ENCODE data around the gene GDF7.

Gene GDF7

DNA sequence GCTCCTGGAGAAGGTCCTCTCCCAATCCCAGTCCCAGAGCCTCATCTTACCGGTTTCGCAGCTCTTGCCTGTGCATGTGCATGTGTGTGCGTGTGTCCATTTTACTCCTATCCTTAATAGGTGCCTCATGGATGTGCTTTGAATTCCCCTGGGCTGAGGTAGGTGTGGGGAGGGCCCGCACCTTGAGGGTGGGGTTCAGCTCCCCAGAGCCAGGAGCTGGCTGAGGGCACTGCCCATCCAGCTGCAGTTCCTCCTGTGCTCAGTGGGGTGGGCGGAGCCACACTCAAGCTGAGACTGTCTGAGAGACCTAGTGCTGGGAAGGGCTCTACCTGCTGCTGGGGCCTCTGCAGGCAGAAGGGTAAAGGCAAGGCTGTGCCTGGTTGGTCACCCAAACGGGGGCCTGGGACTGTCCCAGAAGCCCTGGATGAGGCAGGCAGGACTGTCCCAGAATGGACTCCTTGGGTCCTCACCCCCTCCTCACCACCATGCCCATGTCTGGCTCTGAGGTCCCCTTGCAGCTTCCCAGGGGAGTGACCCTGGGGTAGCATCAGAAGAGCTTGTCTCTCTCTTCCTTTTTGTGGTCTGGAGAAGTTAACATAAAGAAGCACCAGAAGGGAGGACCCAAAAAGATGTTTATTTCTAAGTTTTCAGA, 8.9 kb downstream of the GDF7 start:
- DNase-seq: no peak

DNA sequence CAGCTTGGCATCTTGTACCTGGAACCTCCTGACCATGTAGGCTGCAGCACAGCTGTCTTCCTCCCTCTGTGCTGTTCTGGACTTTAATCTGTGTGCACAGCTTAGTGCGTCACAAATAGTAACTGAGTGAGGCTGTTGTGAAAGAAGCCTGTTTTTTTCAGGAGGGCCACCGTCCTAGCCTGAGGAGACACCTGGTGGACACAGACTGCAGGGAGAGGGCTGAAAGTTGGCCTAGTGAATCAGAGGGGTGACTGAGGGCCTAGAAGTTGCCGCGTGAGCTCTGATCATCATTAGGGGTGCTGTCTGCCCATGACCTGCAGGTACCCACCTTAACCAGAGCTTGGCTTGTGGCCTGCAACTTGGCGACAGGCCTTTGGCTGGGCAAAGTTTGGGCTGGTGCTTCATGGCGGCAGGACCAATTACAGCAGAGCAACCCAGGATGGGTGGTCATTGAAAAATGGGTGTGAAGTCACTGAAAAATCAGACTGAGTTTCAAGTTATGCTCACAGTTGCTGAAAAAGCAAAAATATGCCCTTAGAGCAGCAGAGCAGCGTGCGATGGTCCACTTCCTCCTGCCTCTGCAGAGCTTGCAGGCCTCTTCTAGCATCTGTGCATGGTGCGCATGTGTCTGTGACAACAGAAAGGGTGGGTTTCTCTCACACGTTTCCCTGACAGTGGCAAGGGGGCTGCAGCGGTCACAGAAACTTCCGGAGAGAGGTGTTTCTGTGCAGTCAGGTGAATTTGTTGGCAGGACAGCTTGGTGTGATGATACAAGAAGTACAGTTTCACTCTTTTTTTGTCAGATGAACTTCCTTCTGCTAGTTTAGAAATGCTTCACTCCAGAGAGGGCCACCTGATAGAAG, 9.6 kb downstream of the GDF7 start:
- DNase-seq: no peak

DNA sequence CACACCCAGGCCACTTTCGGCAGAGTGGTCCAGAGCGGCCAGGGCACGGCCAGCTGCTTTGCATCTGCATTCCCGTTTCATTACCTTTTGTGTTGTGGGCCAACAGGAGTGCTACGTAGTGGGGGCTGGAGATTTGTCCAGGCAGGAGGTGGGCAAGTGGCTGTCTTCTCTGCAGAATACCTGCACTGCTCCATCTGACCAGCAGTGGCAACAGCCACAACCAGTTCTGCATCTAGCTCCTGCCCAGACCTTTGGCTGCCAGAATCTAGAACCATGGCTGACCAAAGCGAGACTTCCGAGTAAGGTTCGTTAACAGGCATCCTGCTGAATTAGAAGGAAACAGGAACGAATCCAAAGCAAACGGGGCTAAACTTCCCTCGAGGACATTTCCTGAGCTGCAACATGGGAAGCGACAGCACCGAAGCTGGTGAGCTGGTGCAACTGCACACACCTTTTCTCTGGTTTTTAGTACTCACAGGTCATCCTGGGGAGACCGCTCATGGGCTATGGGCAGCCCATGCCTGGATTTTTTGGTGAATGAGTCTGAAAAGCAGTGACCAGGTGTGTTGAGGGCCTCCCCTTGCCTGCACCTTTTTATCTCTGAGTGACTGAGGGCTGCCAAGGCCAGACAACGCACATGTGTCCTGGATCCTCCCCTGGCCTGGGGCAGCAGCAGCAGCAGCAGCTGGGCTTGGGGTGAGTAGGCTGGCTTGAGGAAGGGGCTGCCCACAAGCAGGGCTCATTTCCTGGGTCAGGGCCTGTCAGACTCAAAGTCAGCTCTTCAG, 10.5 kb downstream of the GDF7 start:
- DNase-seq: no peak

DNA sequence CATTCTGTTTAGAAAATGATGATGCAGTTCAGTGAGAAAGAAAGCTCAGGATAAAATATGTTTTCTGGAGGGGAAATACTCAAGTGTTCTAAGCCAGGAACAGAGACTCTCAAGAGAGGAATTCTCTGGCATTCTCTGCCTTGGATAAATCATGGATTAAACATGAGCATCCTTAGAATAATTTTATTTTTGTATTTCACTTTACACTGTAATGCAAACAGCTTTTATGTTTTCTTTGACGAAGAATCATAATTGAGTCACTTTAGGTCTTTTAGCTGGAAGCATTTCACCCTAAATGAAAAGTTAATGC, 11.1 kb downstream of the GDF7 start:
- no peak for DNase-seq

DNA sequence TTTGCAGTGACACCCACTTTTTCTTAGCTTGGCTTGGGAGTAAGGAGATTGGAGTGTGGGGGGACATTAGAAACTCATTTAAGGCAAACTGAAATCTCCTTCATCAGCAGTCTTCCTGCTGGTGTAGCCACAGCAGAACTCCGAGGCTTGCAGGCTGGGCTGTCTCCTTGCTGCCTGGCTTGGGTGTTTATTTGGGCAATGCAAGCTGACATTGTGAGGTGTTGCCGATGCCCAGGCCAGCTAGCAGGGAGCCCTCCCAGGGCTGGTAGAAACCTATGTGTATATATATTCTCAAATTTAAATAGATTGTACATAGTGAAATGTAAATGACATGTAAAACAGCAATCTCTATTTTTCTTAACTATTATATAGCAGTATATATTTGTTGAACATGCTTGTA, 11.8 kb downstream of the GDF7 start:
- DNase-seq: no peak

DNA sequence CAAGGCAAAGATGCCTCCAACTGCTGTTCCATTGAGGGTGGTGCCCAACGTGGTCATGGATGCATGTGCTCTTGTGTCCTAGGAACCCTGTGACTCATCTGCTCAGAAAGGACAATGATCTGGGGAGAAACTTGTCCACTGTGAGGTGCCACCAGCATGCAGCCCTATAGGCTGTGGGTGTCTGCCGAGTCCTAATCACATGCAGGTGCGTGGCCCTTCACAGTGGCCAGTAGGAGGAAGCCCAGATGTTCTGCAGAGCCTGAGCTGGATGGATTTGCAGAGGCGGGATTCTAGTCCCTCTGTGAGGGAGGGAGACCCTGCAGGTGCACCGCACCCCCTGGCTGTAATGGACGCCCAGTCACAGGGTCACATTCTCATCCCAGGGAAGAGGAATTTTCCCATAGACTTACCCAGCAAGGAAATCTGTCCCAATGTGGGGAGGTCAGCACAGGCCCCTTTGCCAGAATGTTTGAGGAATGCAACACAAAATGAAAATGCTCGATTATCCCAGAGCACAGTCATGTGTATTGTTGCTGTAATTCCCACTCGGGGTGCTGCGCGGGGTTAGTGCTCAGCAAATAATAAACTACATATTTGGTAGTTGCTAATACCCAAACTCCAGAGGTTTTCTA, 13.9 kb downstream of the GDF7 start:
- DNase-seq: no peak

DNA sequence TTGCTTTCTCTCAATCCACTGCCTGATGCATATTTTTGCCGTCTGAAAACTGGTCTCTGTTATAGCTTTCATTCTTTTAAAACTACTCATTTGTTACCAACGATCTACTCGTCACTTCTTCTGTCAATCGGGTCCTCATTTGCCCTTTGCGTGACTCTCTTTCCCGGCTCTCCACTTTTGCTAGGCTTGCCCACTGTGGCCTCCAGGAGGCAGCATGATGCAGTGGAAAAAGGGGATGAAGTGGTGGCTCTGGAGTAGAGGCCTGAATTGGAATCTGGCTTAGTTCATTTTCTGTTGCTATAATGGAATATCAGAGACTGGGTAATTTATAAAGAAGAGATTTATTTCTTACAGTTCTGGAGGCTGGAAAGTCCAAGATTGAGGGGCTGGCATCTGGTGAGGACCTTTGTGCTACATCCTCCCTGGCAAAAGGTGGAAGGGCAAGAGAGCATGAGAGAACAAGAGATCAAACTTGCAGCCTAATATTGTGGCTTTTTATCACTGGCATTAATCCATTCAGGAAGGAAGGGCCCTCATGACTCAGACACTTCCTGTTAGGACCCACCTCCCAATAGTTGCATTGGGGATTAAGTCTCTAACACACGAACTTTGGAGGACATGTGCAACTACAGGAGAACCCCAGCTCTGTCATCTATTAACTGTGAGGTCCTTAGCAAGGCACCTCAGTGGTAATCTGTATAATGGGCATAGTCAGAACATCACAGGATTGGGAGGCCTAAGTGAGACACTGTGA, 15.4 kb downstream of the GDF7 start:
- DNase-seq: no peak

DNA sequence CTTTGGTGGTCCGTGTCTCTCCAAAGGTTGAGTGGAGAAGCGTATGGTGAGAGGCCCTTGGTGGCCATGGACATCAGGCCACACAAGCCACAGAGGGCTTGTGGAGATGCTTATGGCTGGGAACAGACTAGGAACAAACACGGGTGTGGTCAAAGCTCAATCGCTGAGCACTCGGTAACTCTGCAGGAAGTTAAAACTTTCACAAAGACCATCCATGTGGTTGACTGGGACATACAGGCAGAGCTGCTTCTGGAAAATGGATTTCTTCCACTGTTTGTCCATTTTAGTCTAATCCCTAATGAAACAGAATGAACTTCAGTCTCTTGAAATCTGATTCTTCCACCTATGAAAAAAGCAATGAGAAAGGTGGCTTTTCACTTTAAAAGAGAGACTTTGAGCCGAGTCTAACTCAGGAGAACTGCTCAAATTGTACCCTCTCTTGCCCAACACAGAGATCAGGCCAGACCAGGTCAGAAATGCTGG, 17.7 kb downstream of the GDF7 start:
- DNase-seq: no peak

DNA sequence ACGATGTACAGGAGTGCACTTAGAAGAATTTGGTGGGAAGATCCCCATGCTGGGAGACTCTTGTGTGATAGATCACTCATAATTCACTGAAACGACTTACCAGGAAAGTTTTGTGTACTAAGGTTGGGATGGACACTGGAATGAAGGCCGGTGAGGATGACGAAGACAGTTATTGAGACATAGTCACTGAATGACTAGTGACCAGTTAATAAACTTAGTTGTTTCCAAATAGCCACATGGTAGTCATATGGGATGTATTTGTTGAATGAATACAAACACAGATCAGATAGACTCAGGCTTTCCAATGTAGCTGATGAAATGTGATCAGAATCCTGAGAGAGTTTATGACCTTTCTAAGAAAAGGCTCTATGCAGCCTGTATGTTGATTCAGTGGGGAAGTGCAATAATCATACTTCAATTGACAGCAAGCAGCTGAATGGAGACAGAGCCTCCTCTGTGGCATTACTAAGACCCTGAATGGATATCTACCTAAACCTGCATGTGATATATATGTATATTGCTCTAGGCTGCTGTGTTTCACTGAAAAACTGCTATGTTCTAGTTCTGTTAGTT, 20.4 kb downstream of the GDF7 start:
- no peak for DNase-seq

DNA sequence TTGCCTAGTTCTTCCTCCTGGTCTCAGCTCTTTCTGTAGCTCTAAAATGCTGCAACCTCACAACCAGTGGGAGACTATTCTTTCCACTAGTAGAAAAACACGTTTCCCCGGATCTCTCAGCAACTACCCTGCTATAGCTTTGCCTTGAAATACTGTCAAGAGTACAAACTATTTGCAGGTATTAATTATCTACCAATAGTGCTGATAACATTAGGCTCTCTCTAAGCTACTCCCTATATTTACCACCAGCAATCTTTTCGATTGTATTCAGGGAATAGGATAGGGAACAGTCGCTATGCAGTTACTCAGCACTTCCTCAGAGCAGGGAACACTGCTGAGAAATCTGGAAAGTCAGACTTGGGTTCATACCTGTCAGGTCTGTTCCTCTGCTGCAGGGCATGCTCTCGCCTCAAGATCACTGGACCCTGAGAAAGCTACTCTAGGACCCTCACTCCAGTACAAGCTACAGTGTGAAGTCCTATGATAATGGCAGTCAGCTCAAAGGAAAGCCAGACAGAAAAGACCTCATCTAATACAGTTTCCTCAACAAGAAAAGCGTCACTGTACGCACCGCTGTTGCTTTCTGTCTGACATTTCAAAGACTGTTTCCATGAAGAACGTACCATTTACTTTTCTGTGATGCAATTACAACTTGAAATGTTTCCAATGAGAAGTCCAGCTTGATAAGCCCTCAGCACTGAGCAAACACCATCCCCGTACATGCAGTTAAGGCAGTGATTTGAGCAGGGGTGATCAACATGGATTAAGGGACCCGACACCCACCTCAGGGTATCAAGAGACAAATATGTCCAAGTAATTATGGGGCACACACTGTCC, 22.7 kb downstream of the GDF7 start:
- DNase-seq: no peak

DNA sequence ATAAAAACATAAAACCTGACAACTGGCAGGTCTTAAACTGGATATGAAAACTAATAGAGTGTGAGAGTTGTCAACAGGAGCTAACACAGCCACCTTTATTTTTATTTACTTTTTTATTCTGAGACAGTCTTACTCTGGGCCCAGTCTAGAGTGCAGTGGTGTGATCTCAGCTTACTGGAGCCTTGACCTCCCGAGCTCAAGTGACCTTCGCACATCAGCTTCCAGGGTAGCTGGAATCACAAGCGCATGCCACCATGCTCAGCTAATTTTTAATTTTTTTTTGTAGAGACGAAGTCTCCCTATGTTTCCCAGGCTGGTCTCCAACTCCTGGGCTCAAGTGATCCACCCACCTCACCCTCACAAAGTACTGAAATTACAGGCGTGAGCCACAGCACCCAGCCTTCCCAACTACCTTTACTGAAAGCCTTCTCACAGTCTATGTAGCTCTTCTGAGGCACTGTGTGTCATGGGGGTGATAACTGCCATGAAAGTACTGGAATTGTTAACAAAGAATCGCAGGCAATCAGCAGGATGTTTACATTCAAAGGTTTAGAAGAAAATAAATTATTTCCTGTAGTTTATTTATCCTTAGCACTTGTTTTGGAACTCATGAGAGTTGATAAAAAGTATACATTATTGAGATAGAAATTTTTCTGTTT, 24.3 kb downstream of the GDF7 start:
- DNase-seq: no peak

DNA sequence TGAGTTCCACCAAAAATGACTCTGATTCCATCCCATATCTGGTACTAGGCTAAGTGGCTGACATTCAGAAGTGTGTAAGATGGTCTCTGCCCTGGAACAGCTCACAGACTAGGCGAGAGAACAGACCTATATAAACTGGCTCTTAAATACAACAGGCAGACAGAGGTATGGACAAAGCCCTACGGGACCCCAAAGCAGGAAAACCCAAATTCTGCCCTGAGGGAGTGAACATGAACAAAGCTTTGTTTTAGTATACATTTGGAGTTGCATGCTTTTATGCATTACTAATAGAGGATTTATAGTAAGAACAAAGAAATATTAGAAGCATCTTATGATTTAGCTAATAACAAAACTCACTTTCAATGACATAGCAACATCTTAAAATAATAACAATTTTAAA, 25.1 kb downstream of the GDF7 start:
- no peak for DNase-seq

DNA sequence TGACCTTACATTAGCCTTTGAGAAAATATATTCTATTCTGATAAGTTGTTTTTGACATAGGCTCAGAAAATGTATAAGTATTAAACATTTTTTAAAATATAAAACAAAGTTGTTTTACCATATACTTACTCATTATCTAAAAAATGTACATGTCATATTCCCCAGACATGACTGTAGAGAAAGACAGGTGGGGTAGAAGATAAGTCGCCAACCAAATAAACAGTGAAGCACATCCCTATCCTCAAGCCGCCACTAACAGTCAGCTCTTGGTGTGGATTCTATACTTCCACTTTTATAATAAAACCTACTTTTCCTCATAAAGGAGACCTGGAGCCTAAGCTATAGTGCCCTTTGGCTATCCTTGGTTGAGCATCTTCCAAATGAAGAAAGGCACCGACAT, 26.4 kb downstream of the GDF7 start:
- DNase-seq: no peak

DNA sequence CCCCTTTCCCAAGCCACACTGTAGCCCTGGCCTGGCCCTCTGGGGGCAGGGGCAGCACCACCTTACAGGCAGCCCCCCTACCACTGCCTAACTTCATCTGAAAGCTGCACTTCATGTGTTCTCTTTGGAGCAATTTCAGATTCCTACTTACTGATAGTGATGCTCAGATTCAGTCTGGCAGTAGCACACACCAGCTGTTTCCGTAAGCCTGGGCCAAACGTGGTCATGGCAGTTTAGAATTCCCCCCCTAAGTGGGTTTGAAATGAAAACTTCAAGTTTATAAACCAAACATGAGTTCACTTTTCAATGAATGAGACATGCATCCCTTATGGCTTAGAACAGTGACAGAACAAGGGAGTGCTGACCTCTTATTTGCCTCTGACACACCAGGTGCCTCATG, 29.4 kb downstream of the GDF7 start:
- no peak for DNase-seq

DNA sequence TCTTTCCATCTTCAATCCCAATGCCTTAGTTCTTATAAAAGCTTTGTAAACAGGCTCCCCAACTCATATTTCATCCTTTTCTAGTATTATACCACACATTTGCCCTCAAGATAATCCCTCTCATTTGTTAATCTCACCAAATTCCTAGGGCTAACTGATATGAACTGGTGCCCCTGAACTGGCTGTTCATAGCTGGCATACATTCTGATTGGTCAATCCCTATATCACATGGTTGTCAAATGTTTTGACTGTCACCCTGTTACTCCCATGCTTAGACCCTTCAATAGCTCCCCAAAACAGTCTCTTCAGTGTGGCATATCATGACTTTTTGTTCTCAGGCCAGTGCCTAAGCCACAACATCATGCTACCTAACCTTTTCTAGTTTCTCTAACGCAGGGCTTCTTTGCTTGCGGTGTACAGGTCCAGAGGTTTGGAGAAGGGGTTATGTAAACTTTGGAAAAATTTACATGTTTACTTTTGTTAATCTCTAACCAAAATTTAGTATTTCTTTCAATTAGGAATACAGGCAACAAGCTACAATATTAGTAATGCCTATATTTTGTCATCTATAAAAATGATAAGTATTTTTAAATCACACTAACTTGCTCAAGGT, 30.5 kb downstream of the GDF7 start:
- no peak for DNase-seq

DNA sequence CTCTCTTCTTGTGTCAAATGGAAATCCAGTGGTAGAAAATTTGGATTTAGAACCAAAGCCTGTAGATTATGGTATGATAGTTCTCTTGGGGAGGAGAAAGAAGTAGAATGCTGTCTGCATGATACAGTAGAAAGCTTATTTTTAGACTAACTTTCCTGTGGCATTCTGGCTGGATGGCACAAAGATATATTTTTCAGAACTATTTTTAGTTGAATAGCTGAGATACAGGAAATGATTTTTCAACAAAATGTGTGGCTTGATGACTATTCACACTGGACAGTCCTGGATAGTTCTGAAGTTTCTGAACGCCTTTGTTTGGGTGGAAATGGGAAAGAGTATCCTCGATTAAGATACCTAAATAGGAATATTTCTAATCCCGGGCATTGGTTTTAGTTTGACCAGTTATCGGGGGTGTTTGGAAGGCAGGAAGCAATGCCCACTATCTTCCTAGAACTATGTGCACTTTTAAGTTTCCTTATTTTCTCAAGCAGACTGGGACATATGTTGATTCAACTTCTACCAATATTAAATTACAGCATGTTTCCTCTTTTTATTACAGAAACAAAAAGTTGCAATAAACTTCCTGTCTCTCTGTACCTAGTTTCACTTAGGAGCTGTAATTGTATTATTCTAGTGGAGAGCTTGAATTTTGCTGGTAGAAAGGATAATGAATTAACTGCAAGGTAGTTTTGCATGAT, 32.1 kb downstream of the GDF7 start:
- DNase-seq: no peak

DNA sequence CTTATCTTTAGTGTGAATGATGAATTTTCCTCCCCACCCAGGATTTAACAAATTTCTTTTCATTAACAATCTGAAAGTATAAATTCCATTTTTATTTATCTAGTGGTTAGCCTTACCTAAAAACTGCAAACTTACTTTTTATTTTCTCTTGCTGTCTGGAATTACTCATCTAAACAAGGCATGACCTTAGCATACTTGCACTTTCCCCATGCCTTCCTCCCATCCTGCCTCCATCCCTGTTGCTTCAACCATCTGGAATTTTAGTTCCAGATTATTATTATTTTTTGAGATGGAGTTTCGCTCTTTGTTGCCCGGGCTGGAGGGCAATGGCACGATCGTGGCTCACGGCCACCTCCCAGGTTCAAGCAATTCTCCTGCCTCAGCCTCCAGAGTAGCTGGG, 35.6 kb downstream of the GDF7 start:
- DNase-seq: no peak

DNA sequence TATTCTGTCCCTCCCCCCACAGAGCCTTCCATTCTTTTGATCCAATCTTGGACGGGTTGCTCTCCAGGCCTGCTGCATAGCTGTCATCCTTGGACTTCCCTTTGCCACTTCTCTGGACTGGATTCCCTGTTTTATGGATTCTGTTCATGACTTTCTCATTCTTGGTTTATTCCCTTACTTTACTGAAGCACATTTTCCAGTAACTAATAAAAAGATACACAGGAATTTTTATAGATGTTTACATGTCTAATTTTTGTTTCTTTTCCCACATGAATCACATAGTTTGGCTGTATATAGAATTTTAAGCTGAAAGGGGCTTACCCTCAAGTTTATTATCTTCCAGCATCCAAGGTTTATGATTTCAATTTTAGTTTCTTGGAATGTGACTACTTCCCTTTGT, 37.9 kb downstream of the GDF7 start:
- DNase-seq: no peak

DNA sequence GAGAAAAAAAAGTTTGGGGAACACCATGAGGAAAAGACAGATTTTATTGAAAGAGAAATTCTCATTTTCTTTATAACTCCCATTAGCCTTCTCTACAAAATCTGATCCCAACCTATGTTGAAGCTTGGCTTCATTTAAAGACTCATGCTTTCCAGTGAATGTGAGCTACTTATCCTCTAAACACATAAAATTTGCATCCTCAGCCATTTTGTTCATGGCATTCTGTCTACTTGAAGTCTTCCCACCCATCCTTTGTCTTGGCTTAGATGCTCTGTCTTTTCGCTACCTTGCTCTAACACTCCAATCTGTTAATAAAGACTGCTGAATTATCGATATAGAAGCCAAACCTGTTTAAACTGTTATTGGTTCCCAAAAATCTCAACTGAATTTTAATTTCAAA, 39.3 kb downstream of the GDF7 start:
- no peak for DNase-seq

DNA sequence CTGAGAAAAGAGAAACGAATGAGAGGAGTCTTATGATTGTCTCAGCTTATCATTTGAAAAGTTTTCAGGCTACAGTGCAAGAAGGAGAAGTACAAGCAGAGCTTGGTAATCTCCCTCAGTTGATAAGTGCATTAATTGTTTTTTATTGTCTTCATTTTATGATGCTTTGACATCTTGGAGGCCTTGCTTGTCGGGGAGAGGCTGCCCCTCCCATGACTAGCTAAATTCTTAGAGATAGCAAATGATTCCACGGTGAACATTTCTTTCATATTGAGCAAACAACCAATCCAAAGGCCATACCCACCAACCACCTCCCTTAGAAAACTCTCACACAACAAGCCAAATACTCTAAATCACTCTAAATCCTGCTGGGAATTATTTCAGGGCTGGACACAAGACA, 39.8 kb downstream of the GDF7 start:
- DNase-seq: no peak

Data from activated CD4-positive, alpha-beta T cell treated with anti-CD3 and anti-CD28 coated beads for 4 hours (primary cell).